Activated CD8-positive, alpha-beta memory T cell treated with anti-CD3 and anti-CD28 coated beads for 36 hours (primary cell): ENCODE results near the gene AGFG1. TPM values are rescaled to one million over a fixed set of nuclear protein-coding genes. Genes with fewer than 3 reads are reported as not detected.

ENCODE experiments used
- CTCF ChIA-PET: fragments of 350-600 bp; sonication (Branson Sonifier 250); formaldehyde crosslinking; loops from one replicate; lab custom pipeline; 2021; ENCODE audit warnings: antibody characterized with exemption; lab: Charles Lee
- POLR2A ChIA-PET: fragments of 350-600 bp; sonication (Branson Sonifier 250); formaldehyde crosslinking; loops from one replicate; lab custom pipeline; 2021; ENCODE audit warnings: antibody characterized with exemption; lab: Charles Lee
- total RNA-seq, 2 experiments: library from RNA; stranded (reverse); gene quantifications; one replicate each; pipeline ENCODE4 v1.2.3, GENCODE V29; 2021

AGFG1 gene
- total RNA-seq, result 100 to 1,000 TPM; 142 to 148 TPM

- ChIA-PET CTCF (interaction anchor here (0.9 to 1.2 kb wide), 2 partner anchors 10 to 234 kb away, joined by 3 read pairs; no protein-coding TSS in a partner anchor), POLR2A (no interaction called here)
Observed at GRCh38 chr2:227471924-227472264, at the start of gene AGFG1. TSS of gene AGFG1 (plus strand) at chr2:227472156. CDS start at chr2:227472422, 266 bp downstream.

GRCh38 chr2:227423656-227424499, 48.1 kb upstream of the AGFG1 start:
- POLR2A ChIA-PET, result no interaction called here
- CTCF ChIA-PET, result no interaction called here

GRCh38 chr2:227428731-227429285, 43.1 kb upstream of the AGFG1 start:
- POLR2A ChIA-PET, result no interaction called here
- CTCF ChIA-PET, result no interaction called here

- CTCF ChIA-PET, result no interaction called here
- POLR2A ChIA-PET, result no interaction called here
Observed at GRCh38 chr2:227430639-227431038, 41.3 kb upstream of the AGFG1 start.

GRCh38 chr2:227433171-227433570, 38.8 kb upstream of the AGFG1 start:
- ChIA-PET POLR2A (no interaction called here), CTCF (no interaction called here)

- ChIA-PET CTCF (no interaction called here), POLR2A (no interaction called here)
Observed at GRCh38 chr2:227436436-227437174, 35.4 kb upstream of the AGFG1 start.

- ChIA-PET CTCF (no interaction called here), POLR2A (no interaction called here)
Observed at GRCh38 chr2:227439214-227439613, 32.7 kb upstream of the AGFG1 start.

GRCh38 chr2:227442639-227443038, 29.3 kb upstream of the AGFG1 start:
- CTCF ChIA-PET, result no interaction called here

GRCh38 chr2:227443889-227444568, 27.9 kb upstream of the AGFG1 start:
- POLR2A ChIA-PET, result no interaction called here

More at GRCh38 chr2:227442639-227443038, 29.3 kb upstream of the AGFG1 start:
- POLR2A ChIA-PET, result no interaction called here

GRCh38 chr2:227447606-227448005, 24.4 kb upstream of the AGFG1 start:
- POLR2A ChIA-PET, result no interaction called here
- CTCF ChIA-PET, result interaction anchor here (0.7 kb wide), 1 partner anchor 28 kb away, joined by 3 read pairs; no protein-coding TSS in a partner anchor

More at GRCh38 chr2:227443889-227444568, 27.9 kb upstream of the AGFG1 start:
- CTCF ChIA-PET, result interaction anchor here (0.6 kb wide), 1 partner anchor 16 kb away, joined by 3 read pairs; no protein-coding TSS in a partner anchor

- ChIA-PET CTCF (no interaction called here), POLR2A (no interaction called here)
Observed at GRCh38 chr2:227450311-227450841, 21.6 kb upstream of the AGFG1 start.

GRCh38 chr2:227450926-227451654, 20.9 kb upstream of the AGFG1 start:
- POLR2A ChIA-PET, result no interaction called here
- CTCF ChIA-PET, result no interaction called here

GRCh38 chr2:227451655-227451992, 20.3 kb upstream of the AGFG1 start:
- ChIA-PET CTCF (no interaction called here), POLR2A (no interaction called here)

GRCh38 chr2:227453810-227454209, 18.1 kb upstream of the AGFG1 start:
- POLR2A ChIA-PET, result no interaction called here
- CTCF ChIA-PET, result no interaction called here

GRCh38 chr2:227454323-227454860, 17.6 kb upstream of the AGFG1 start:
- POLR2A ChIA-PET, result no interaction called here

GRCh38 chr2:227455200-227455599, 16.8 kb upstream of the AGFG1 start:
- ChIA-PET CTCF (no interaction called here), POLR2A (no interaction called here)

More at GRCh38 chr2:227454323-227454860, 17.6 kb upstream of the AGFG1 start:
- CTCF ChIA-PET, result interaction anchor here (0.6 kb wide), 1 partner anchor 44 kb away, joined by 4 read pairs; no protein-coding TSS in a partner anchor

- ChIA-PET POLR2A (no interaction called here), CTCF (no interaction called here)
Observed at GRCh38 chr2:227456102-227456501, 15.9 kb upstream of the AGFG1 start.

- POLR2A ChIA-PET, result no interaction called here
- CTCF ChIA-PET, result no interaction called here
Observed at GRCh38 chr2:227456772-227457171, 15.2 kb upstream of the AGFG1 start.
